ENCODE results near the gene ELAVL2.

The ELAVL2 gene

DNA sequence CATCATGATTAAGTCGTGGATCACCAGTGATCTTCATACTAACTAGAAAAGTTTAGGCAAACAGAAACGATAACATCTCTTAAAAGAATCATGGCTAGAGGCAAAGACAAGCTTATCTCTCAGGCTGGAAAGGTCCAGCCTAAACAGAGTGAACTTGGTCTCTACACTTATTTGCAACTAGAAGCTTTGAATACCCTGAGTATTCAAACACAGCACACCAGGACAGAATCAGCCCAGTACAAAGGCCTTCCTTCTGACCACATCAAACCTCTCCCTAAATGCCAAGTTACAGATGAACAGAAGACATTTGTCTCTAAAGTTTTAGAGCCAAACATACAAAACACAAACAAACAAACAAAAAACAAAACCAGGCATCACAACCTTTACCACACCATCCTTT is 57.2 kb downstream of the ELAVL2 start:
- Histone ChIP-seq H2AFZ (ENCODE audit: low read depth) (no peak overlapping the region), H3K27ac (peak overlapping the region; percentile 45; the same call in 1 of the 2 replicates), H3K9ac (no peak overlapping the region), H3K79me2 (ENCODE audit: insufficient read depth, low read depth) (0 out of 2 replicates have a peak, but pooled peaks cover 3% of the 10 kb centered on the region), H3K4me1 (ENCODE audit: low read depth, poor library complexity, severe bottlenecking) (peaks cover 68% of the 10 kb centered on the region), H4K20me1 (ENCODE audit: insufficient read depth) (no peaks in the 10 kb centered on the region), H3K27me3 (ENCODE audit: insufficient read depth, low read depth) (no peaks in the 10 kb centered on the region), H3K4me3 (IDR thresholded peaks at IDR 0.05; ENCODE audit: insufficient read depth, low read depth, low read length) (no peak overlapping the region), H3K4me2 (peak overlapping the region; percentile 47), H3K36me3 (ENCODE audit: insufficient read depth) (no peaks in the 10 kb centered on the region)
- TF ChIP-seq, protein P1, sequence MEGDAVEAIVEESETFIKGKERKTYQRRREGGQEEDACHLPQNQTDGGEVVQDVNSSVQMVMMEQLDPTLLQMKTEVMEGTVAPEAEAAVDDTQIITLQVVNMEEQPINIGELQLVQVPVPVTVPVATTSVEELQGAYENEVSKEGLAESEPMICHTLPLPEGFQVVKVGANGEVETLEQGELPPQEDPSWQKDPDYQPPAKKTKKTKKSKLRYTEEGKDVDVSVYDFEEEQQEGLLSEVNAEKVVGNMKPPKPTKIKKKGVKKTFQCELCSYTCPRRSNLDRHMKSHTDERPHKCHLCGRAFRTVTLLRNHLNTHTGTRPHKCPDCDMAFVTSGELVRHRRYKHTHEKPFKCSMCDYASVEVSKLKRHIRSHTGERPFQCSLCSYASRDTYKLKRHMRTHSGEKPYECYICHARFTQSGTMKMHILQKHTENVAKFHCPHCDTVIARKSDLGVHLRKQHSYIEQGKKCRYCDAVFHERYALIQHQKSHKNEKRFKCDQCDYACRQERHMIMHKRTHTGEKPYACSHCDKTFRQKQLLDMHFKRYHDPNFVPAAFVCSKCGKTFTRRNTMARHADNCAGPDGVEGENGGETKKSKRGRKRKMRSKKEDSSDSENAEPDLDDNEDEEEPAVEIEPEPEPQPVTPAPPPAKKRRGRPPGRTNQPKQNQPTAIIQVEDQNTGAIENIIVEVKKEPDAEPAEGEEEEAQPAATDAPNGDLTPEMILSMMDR (conservative IDR thresholded peaks at IDR 0.05; ENCODE audit: low read depth, low read length), result no peak

DNA sequence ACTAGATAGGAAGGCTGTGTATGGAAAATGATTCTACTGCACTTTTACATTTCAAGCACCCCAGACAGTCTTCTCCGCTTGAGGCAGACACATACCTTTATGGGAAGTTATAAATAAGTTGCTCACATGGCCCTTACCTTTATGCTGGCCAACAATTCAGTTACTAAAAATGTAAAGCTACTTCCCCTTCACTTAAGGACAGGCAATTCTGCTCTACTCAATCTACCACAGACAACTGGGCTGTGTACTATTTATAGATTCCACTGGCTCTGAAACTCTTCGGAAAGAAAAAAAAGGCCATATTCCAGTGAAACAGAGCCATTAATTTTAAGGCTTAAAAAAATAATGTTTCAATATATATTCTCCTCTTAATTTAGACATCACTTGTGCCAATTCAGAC is 59.4 kb downstream of the ELAVL2 start:
- Histone ChIP-seq H3K27me3 (ENCODE audit: insufficient read depth, low read depth) (no peaks in the 10 kb centered on the region), H3K4me3 (IDR thresholded peaks at IDR 0.05; ENCODE audit: insufficient read depth, low read depth, low read length) (no peak overlapping the region), H3K9ac (no peak overlapping the region), H2AFZ (ENCODE audit: low read depth) (no peak overlapping the region), H3K79me2 (ENCODE audit: insufficient read depth, low read depth) (0 out of 2 replicates have a peak, but pooled peaks cover 3% of the 10 kb centered on the region), H4K20me1 (ENCODE audit: insufficient read depth) (no peaks in the 10 kb centered on the region), H3K36me3 (ENCODE audit: insufficient read depth) (no peaks in the 10 kb centered on the region), H3K4me1 (ENCODE audit: low read depth, poor library complexity, severe bottlenecking) (peaks cover 51% of the 10 kb centered on the region), H3K27ac (no peak overlapping the region), H3K4me2 (no peak overlapping the region)
- TF ChIP-seq, protein P1 (conservative IDR thresholded peaks at IDR 0.05; ENCODE audit: low read depth, low read length), result no peak

DNA sequence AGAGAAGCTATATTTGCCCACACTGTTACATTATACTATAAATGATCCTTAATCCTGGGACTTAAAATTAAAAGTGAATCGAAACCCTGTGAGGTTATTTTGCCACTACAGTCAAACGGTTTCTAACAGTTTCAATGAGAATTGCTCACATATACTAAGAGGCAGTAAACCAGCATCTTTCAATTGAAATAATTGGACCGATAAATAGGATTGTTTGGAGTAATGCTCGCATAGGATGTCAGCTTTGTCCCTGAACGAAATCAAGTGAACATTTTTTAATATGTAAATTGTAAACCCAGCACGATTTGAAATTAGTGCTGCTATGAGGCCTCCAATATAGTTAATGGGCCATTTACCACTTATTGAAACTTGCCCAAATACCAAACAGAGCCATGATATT is 60.5 kb downstream of the ELAVL2 start:
- Histone ChIP-seq H3K4me1 (ENCODE audit: low read depth, poor library complexity, severe bottlenecking) (peaks cover 40% of the 10 kb centered on the region), H3K4me3 (IDR thresholded peaks at IDR 0.05; ENCODE audit: insufficient read depth, low read depth, low read length) (no peak overlapping the region), H3K9ac (no peak overlapping the region), H4K20me1 (ENCODE audit: insufficient read depth) (no peaks in the 10 kb centered on the region), H3K36me3 (ENCODE audit: insufficient read depth) (no peaks in the 10 kb centered on the region), H3K79me2 (ENCODE audit: insufficient read depth, low read depth) (0 out of 2 replicates have a peak, but pooled peaks cover 3% of the 10 kb centered on the region), H3K27ac (no peak overlapping the region), H2AFZ (ENCODE audit: low read depth) (no peak overlapping the region), H3K27me3 (ENCODE audit: insufficient read depth, low read depth) (no peaks in the 10 kb centered on the region), H3K4me2 (no peak overlapping the region)
- TF ChIP-seq, protein P1 (conservative IDR thresholded peaks at IDR 0.05; ENCODE audit: low read depth, low read length), result no peak

DNA sequence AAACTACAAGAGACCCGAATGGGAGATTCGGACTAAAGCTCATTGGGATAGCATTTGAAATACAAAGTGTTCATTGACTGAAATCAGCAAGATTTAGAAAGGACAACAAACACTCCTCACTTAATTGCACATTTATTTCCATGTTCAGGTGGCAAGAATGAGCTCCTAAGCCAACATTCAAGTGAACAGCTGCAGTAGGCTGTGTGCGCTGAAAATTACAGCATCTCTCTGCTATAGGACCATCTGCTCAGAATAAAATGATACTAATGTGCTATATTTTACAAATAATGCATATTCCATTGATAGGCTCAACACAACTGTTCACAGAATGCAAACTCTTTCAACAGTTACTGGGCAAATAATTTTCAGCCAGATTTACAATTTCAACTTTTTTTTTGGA is 61.8 kb downstream of the ELAVL2 start:
- no peak overlapping the region for H2AFZ ChIP-seq (ENCODE audit: low read depth)
- H3K36me3 ChIP-seq (ENCODE audit: insufficient read depth), result no peaks in the 10 kb centered on the region
- H3K4me1 ChIP-seq (ENCODE audit: low read depth, poor library complexity, severe bottlenecking), result peaks cover 27% of the 10 kb centered on the region
- no peak overlapping the region for H3K4me3 ChIP-seq (IDR thresholded peaks at IDR 0.05; ENCODE audit: insufficient read depth, low read depth, low read length)
- H4K20me1 ChIP-seq (ENCODE audit: insufficient read depth), result no peaks in the 10 kb centered on the region
- TF ChIP-seq, protein P1 (conservative IDR thresholded peaks at IDR 0.05; ENCODE audit: low read depth, low read length), result no peak
- H3K4me2 ChIP-seq, result no peak overlapping the region
- H3K9ac ChIP-seq, result no peak overlapping the region
- H3K79me2 ChIP-seq (ENCODE audit: insufficient read depth, low read depth), result 0 out of 2 replicates have a peak, but pooled peaks cover 3% of the 10 kb centered on the region
- H3K27ac ChIP-seq, result no peak overlapping the region
- H3K27me3 ChIP-seq (ENCODE audit: insufficient read depth, low read depth), result no peaks in the 10 kb centered on the region

Data from KMS-11 (cell line).